SHP77 treated with DMSO at 0.1 percent for 48 hours (cell line): Measurements from ENCODE around the gene CNTNAP2.
A peak's percentile ranks its signal among the peaks of the same experiment; 100 is the strongest.

ENCODE experiments used
- DNase-seq: peaks from one replicate; lab custom pipeline; 2025; lab: John Stamatoyannopoulos, UW

CNTNAP2 gene

DNA sequence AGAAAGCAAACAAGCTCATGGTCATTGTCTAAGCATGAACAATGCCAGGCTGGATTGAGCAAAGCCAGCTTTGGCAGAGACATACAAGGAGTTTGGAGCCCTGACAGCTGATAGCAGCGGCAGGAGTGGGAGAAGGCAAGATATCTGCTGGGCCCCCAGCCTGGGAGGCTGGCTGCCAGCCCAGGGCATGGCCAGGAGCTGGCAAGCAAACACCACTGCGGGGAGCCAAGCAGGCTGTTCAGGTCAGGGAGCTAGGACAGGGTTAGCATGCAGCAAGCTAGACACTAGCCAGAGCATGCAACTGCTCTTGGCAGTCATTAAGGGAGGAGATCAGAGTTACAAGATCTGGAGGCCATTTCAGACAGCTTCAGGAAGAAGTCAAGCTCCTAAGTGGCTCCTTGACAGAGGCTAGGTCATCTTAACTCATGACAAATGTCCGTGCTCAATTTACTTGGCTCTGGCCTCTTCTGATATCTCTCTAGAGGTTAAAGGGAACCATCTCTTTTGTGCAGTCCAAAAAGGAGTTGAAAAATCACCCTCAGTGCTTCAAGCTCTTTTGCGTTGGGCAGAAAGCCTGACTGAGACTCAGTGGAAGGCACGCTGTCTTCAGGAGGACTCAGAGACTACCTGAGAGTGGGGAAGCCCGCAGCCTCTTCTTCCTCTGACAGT, 2037.1 kb downstream of the CNTNAP2 start:
- DNase-seq: peak; percentile 68

DNA sequence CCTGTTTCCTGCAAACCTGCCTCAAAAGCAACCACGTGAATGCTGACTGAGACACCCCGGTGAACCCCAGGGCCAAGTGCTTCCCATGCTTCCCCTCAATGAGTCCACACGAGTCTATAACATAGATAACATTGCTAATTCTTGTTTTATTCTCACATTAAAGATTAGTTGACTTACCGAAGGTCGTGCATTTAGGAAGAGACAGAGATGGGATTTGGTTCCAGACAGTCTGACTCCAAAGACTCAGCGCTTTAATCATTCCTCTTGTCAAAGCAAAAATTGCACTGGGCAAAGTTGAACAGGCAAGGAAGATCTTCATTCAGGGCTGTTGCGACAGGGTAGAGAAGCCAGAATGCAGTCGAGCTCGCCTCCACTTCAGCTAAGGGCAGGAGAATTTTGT, 2038.4 kb downstream of the CNTNAP2 start:
- DNase-seq: no peak

GRCh38 chr7:148155826-148156225, 2039.2 kb downstream of the CNTNAP2 start:
- DNase-seq: no peak

DNA sequence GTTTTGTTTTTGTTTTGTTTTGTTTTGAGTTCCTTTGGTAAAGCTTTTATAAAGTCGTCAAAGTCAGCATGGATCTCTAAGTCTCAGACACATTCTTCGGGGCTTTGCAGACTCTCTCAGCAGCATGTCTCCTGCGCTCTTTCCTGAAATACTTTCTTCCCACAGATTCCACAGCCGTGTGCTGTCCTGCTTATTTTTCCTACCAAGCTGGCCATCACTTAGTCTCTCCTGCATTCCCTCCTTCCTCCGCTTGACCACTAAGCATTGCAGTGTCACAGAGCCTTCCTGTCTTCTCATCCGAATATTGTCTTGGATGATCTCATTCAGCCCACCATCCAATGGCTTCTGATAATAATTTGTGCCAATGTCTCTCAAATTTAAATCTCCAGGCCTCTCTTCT, 2039.6 kb downstream of the CNTNAP2 start:
- no peak for DNase-seq

DNA sequence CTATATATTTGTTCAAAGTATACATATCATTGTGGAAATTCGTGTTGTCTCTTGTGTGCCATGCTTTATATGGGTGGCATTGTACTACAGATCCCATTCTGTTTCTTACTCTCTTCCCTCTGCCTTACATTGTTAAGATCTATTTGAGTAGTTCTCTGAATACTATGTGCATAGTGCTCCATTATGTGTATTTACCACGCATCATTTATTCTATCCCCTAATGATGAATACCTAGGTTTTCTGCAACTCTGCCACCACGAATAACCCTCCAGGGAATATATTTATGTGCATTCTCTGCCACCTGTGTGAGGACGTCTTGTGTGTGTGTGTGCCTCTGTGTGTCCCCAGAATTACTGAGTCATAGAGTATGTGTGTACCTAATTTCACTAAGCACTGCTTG, 2042.7 kb downstream of the CNTNAP2 start:
- no peak for DNase-seq

- no peak for DNase-seq
These were observed 2045.2 kb downstream of the CNTNAP2 start for GRCh38 chr7:148161776-148162175.

DNA sequence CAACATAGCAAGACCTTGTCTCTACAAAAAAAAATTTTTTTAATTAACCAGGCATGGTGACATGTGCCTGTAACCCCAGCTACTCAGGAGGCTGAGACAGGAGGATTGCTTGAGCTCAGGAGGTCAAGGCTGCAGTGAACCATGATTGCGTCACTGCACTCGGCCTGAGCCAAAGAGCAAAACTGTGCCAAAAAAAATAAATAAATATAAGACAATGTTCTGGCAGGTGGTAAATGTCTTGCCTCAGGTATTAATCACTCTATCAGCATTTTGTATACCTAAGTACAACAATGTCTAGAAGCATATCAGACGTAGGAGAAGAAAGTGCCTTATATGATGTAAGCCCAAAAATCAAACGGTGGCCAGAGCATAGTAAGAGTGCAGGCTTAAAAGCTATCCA, 2046.2 kb downstream of the CNTNAP2 start:
- DNase-seq: no peak

- no peak for DNase-seq
These were observed 2046.6 kb downstream of the CNTNAP2 start for GRCh38 chr7:148163246-148163645.

DNA sequence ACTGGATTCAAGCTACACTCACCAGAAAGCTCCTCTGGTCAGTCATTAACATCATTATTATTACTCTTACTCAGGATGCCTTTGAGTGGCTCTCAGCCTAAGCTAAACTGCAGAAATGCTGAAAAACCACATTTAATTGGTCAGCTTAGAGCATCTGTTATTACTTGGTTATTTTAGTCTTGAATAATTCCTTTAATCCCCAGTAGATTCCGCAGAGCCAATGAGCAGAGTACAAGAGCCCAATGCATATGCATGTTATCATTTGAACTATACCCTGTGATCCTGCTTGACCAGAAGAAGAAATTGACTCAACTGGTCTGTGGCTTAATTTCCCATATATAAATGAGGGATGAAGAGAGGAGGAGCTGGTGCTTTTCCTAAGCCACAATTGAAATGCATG, 2056.3 kb downstream of the CNTNAP2 start:
- no peak for DNase-seq

DNA sequence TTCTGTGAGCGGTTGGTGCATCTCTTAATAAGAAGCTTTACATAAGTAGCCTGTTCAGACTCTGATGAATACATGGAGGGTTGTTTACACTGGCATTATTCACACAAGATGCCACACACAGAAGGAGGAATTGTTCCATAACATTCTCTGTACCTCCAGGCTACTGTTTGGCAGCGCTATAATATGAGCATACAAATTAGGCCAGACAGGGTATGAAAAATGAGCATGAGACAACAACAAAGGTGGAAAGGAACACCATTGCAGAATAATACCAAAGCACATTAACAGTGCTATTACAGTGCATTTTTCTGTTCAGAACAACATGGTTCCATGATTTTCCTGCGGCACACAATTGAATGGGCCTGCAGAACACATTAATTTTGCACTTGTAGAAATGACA, 2056.8 kb downstream of the CNTNAP2 start:
- no peak for DNase-seq

DNA sequence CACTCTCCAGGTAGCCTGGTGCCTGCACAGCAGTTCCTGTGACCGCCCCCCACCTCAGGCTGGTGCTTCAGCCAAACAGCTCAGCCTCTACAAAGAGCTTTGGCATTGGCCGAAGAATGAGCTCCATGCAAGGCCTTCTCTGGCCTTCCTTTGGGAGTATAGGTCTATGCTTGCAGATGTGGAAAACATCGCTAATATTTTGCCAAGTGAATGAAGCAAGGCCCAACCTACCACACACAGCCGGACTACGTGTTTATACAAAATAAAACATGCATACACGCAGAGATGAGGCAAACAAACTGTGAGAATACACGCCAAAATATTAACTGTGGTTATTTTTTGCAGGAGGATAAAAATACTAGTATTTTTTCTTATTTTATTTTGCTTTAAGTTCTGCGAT, 2057.8 kb downstream of the CNTNAP2 start:
- DNase-seq: no peak

GRCh38 chr7:148175512-148175911, 2058.9 kb downstream of the CNTNAP2 start:
- DNase-seq: no peak

GRCh38 chr7:148177972-148178371, 2061.4 kb downstream of the CNTNAP2 start:
- DNase-seq: no peak

DNA sequence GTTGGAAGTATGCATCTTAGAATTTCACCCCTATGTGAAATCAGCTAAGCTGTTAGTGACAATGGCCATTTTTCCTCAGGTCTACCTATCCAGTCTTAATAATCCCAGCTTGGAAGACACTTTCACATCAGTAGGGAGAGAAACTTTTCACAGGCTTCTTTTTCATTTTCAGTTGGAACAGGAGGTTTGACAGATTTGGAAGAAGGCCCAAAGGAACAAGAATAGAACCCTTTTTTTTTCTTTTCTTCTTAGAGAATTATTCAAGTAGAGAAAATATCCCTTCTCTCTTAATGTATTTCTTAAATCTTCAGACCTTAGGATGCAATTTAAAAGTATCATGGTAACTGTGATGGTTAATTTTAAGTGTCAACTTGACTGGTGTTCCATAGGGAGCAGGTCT, 2063.5 kb downstream of the CNTNAP2 start:
- no peak for DNase-seq

DNA sequence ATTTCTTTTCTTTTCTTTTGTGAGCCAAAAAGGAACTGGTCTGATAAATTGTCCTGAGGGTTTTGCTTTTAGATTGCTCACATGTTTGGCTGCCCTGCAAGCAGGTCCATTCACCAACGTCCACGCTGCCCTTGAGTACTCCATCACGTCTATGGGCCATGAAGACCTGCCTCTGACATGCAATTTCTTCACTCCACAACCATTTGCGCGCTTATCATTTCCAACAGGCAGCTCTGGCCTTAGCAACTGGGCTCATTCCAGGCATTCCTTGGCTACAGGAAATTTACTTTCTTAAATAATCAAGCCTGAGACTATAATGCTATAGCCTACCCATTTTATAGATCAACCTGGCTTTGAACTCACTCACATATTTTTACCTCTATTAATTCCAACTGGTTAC, 2065.7 kb downstream of the CNTNAP2 start:
- DNase-seq: no peak

DNA sequence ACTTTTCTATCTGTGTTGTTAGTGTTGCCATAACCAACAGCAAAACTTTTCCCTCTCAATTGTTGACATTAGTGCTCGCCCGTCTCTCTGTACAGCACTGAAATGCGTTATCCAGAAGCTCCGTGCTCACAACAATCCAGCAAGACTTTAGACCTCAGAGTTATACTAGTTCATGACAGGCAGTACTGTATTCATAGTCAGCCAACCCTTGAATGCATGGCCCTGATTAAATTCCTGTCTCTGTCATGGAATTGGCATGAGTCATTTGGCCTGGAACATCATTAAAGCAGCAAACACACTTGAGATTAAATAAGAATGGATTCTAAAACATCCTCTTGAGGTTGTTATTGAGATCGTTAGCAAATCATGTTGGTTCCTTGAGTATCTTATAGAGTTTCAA, 2068.4 kb downstream of the CNTNAP2 start:
- no peak for DNase-seq

GRCh38 chr7:148187471-148187870, 2070.9 kb downstream of the CNTNAP2 start:
- no peak for DNase-seq

- DNase-seq: peak; percentile 81
These were observed 2074.9 kb downstream of the CNTNAP2 start for GRCh38 chr7:148191391-148192065.

GRCh38 chr7:148192491-148192890, 2075.9 kb downstream of the CNTNAP2 start:
- DNase-seq: no peak

DNA sequence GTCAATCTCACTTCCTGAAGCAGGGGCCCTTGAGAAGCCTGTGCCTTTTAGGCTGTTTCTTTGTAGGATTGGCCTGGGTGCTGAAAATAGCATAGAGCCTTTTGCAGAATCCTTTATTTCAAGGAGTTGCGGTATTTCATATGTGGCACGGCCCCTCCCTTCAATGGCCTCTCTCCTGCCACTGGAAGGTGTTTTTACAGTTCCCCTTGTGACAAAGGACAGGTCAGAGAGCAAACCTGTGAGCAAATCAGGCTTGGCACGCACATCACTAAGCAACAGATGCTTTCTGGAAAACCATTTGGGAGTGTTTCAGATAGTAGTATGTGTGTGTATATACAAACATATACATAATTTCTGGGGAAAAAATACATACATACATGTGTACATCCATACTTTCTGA, 2085.4 kb downstream of the CNTNAP2 start:
- DNase-seq: no peak

DNA sequence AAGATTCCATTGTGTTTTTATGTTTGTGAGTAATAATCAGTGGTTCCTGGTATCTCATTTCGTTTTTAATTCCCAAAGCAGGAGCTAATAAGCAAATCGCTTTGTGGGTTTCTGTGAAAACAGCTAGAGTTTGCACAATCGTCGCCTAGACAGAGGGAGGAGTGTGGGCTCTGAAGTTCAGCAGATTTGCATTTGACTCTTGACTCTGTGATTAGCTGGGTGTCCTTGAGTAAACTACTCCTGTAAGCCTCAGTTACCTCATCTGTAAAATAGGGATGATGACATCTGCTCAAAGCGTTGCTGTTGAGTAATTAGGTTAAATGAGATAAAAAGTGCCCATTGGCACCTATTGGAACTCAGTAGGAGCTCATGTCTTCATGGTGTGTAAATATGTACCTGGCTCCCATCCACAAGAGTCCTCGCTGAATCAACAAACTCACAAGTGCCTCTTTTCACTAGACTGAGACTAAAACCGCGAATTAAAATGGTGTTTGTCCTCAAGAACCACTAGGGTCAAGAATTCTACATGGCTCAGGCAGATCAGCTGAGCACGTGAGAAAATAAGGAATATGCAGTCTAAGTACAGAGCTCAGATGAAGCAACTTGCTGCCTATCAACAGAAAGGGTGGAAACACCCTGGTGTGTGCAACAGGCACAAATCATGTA, 2088.2 kb downstream of the CNTNAP2 start:
- peak; percentile 47 for DNase-seq

GRCh38 chr7:148209643-148210190, 2093.1 kb downstream of the CNTNAP2 start:
- no peak for DNase-seq

DNA sequence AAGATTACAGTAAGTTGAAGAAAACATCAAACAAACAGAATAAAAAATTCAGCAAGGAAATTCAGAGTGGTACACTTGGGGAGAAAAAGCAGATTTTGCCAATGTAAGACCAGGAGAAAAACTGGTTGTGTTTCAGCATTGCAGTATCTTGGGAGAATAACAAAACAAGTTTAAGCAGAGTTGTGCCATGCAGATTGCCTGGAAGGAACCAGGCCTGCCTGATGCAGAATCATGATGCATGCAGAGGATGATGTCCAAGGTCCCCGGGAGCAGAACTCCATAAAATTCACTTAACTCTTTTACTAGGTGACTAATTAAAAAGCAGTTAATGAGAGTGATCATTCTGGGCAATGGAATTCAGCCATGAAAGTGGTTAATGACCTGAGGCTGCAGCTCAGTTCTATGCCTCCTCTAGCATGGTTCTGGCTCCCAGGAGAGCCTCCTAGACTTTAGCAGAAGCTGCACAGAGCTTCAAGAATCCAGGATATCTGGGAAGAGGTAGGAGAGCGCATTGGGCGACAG, 2094.3 kb downstream of the CNTNAP2 start:
- no peak for DNase-seq
